ENCODE data around the gene ATG3.
"Not testable (repeated sequence)": the region's sequence is repeated elsewhere in the genome, so short reads cannot be mapped to it uniquely, and the experiment has no call there.

The ATG3 gene

GRCh38 chr3:112539825-112540650 is 21.7 kb downstream of the ATG3 start:
- no peak for TF ChIP-seq ZFX (IDR thresholded peaks at IDR 0.05; ENCODE audit: borderline replicate concordance)
- TF ChIP-seq CTCF (IDR thresholded peaks at IDR 0.05): no peak
- H3K27ac ChIP-seq: no peak overlapping the region

- TF ChIP-seq CTCF (IDR thresholded peaks at IDR 0.05) (peak; percentile 72), ZFX (IDR thresholded peaks at IDR 0.05; ENCODE audit: borderline replicate concordance) (no peak)
- no peak overlapping the region for H3K27ac ChIP-seq
Measured at GRCh38 chr3:112531358-112531781, 30.4 kb downstream of the ATG3 start.

- TF ChIP-seq ZFX (IDR thresholded peaks at IDR 0.05; ENCODE audit: borderline replicate concordance): no peak
- no peak for TF ChIP-seq CTCF (IDR thresholded peaks at IDR 0.05)
Measured at GRCh38 chr3:112530573-112530972, 31.2 kb downstream of the ATG3 start.

GRCh38 chr3:112524127-112524526 is 37.6 kb downstream of the ATG3 start:
- not testable (repeated sequence) for H3K27ac ChIP-seq

More at GRCh38 chr3:112530573-112530972, 31.2 kb downstream of the ATG3 start:
- no peak overlapping the region for H3K27ac ChIP-seq

GRCh38 chr3:112519424-112520001 is 42.2 kb downstream of the ATG3 start:
- TF ChIP-seq CTCF (IDR thresholded peaks at IDR 0.05) (peak; percentile 77), ZFX (IDR thresholded peaks at IDR 0.05; ENCODE audit: borderline replicate concordance) (no peak)

GRCh38 chr3:112518970-112519369 is 42.8 kb downstream of the ATG3 start:
- not testable (repeated sequence) for H3K27ac ChIP-seq

More at GRCh38 chr3:112519424-112520001, 42.2 kb downstream of the ATG3 start:
- no peak overlapping the region for H3K27ac ChIP-seq

- TF ChIP-seq CTCF (IDR thresholded peaks at IDR 0.05) (no peak), ZFX (IDR thresholded peaks at IDR 0.05; ENCODE audit: borderline replicate concordance) (no peak)
- H3K27ac ChIP-seq: no peak overlapping the region
Measured at GRCh38 chr3:112514527-112515128, 47.1 kb downstream of the ATG3 start.

- no peak for TF ChIP-seq CTCF (IDR thresholded peaks at IDR 0.05)
- TF ChIP-seq ZFX (IDR thresholded peaks at IDR 0.05; ENCODE audit: borderline replicate concordance): no peak
- no peak overlapping the region for H3K27ac ChIP-seq
Measured at GRCh38 chr3:112512320-112512719, 49.4 kb downstream of the ATG3 start.
